MM.1S (cell line): ENCODE measurements around the gene B3GALT2.

Experiments
- EZH2 ChIP-seq: fragments of 300-600 bp; sonication (generic); optimal IDR thresholded peaks from 2 replicates; pipeline ENCODE3; 2017; ENCODE audit warnings: low read depth, mild to moderate bottlenecking, antibody characterized with exemption, low read length, mixed read lengths
- EZH2phosphoT487 ChIP-seq: fragments of 300-600 bp; sonication (generic); IDR thresholded peaks from 2 replicates; pipeline ENCODE4 v1.6.1; 2018; ENCODE audit warnings: antibody characterized with exemption, low read length
- TF ChIP-seq, protein P1 (sequence below): fragments of 300-600 bp; sonication (generic); IDR thresholded peaks from 2 replicates; pipeline ENCODE4 v1.5.1; 2016; ENCODE audit warnings: antibody characterized with exemption, low read length, mixed read lengths

DNA sequence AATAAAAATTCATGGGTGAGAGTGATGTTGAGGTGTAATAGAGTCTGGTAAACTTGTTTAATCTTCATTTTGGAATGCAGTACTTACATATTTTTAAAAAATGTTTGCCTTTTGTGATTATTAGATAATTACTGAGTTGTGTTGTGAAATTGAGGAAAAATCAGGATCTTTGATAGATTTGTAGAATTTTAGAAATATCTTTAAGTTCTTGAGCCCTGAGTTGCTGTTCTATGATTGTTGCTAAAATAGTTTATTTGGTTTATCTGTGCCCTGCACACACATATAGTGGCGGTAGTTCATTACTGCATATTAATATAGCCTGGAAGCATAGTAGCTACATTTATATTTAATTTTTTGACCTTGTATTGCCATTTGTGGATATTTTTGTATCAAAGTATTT, 1.6 kb downstream of the B3GALT2 start:
- TF ChIP-seq EZH2: no peak
- TF ChIP-seq, protein P1, sequence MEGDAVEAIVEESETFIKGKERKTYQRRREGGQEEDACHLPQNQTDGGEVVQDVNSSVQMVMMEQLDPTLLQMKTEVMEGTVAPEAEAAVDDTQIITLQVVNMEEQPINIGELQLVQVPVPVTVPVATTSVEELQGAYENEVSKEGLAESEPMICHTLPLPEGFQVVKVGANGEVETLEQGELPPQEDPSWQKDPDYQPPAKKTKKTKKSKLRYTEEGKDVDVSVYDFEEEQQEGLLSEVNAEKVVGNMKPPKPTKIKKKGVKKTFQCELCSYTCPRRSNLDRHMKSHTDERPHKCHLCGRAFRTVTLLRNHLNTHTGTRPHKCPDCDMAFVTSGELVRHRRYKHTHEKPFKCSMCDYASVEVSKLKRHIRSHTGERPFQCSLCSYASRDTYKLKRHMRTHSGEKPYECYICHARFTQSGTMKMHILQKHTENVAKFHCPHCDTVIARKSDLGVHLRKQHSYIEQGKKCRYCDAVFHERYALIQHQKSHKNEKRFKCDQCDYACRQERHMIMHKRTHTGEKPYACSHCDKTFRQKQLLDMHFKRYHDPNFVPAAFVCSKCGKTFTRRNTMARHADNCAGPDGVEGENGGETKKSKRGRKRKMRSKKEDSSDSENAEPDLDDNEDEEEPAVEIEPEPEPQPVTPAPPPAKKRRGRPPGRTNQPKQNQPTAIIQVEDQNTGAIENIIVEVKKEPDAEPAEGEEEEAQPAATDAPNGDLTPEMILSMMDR: no peak
- TF ChIP-seq EZH2phosphoT487: no peak
